Nephron progenitor cell (in vitro differentiated cells): ENCODE measurements around the gene CFAP46.

Experiments
- DNase-seq: peaks from one replicate; pipeline ENCODE4 v3.0.0; 2021
- H3K27ac Mint-ChIP-seq: 2 replicates; pipeline ENCODE4 v1.8.0; 2021; ENCODE audit warnings: mild to moderate bottlenecking, moderate library complexity, mixed read lengths
- H3K27me3 Mint-ChIP-seq: 2 replicates; pipeline ENCODE4 v1.8.0; 2021; ENCODE audit warnings: mild to moderate bottlenecking, low read depth, mixed read lengths; ENCODE audit not compliant: poor library complexity
- H3K36me3 Mint-ChIP-seq: 2 replicates; pipeline ENCODE4 v1.8.0; 2021; ENCODE audit warnings: low read depth, mixed read lengths
- H3K4me1 Mint-ChIP-seq: 2 replicates; pipeline ENCODE4 v1.8.0; 2021; ENCODE audit warnings: mixed read lengths
- H3K4me3 Mint-ChIP-seq: 2 replicates; pipeline ENCODE4 v1.8.0; 2021; ENCODE audit warnings: mild to moderate bottlenecking, moderate library complexity, mixed read lengths
- H3K9me3 Mint-ChIP-seq: 2 replicates; pipeline ENCODE4 v1.8.0; 2021; ENCODE audit warnings: mild to moderate bottlenecking, moderate library complexity, mixed read lengths
- TF ChIP-seq, protein P1 (sequence below): fragments of 200-600 bp; sonication (generic); IDR thresholded peaks from 2 replicates; pipeline ENCODE4 v1.5.0; 2021; ENCODE audit warnings: antibody characterized with exemption

CFAP46 gene

DNA sequence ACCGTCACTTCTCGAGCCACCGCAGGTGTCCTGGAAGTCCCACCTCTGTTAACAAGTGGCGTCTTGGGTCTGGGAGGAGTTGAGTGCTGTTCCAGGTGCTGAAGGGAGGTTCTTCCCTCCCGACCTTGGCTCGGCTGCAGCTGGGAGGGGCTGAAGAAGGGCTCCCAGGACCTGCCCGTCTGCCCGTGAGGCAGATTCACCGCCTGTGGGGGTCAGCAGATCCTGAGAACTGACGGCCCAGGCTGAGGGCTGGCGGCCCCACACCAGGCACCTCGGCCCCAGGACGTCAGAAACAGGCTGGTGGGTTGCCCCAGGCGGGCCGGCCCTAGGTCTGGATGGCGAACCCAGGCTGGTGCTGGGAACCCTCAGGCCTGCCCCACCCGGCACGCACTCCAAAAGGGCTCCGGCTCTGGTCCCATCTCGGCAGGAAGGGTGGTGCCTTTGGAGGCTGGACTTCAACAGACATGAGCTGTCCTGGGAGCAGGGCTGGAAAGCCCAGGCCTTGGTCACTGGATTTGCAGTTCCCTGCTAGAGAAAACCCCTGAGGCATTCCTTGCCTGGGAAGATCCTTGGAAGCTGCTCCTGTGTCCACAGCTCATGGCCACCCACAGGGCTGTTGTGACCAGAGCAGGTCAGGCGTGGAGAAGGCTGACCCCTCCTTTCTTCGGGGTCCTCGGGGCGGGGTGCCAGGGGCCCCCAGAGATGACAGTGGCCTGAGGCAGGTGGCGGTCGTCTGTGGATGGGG, 42.6 kb upstream of the CFAP46 start:
- Mint-ChIP-seq H3K27me3 (peaks cover 33% of the 10 kb centered on the region), H3K4me1 (peaks cover 23% of the 10 kb centered on the region), H3K4me3 (no peak overlapping the region), H3K27ac (peak overlapping the region; percentile 42), H3K36me3 (no peaks in the 10 kb centered on the region), H3K9me3 (no peaks in the 10 kb centered on the region)
- TF ChIP-seq, protein P1, sequence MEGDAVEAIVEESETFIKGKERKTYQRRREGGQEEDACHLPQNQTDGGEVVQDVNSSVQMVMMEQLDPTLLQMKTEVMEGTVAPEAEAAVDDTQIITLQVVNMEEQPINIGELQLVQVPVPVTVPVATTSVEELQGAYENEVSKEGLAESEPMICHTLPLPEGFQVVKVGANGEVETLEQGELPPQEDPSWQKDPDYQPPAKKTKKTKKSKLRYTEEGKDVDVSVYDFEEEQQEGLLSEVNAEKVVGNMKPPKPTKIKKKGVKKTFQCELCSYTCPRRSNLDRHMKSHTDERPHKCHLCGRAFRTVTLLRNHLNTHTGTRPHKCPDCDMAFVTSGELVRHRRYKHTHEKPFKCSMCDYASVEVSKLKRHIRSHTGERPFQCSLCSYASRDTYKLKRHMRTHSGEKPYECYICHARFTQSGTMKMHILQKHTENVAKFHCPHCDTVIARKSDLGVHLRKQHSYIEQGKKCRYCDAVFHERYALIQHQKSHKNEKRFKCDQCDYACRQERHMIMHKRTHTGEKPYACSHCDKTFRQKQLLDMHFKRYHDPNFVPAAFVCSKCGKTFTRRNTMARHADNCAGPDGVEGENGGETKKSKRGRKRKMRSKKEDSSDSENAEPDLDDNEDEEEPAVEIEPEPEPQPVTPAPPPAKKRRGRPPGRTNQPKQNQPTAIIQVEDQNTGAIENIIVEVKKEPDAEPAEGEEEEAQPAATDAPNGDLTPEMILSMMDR: no peak
- no peak for DNase-seq

DNA sequence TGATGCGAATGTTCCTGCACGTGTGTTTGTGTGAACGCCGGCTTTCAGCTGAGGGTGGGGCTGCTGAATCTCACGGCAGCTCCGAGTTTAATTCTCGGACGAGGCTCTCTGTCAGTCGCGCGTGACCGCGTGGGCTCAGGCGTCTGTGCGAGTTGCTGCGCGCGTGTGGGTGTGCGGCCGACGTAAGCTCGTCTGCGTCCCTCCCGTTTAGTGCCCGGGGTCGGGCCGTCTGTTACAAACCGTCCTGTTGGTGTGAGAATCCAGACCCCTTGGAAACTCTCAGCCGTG, 41.6 kb upstream of the CFAP46 start:
- H3K4me3 Mint-ChIP-seq: no peak overlapping the region
- peaks cover 22% of the 10 kb centered on the region for H3K4me1 Mint-ChIP-seq
- H3K9me3 Mint-ChIP-seq: no peaks in the 10 kb centered on the region
- no peak for DNase-seq
- TF ChIP-seq, protein P1: no peak
- no peaks in the 10 kb centered on the region for H3K36me3 Mint-ChIP-seq
- H3K27me3 Mint-ChIP-seq: peaks cover 37% of the 10 kb centered on the region
- no peak overlapping the region for H3K27ac Mint-ChIP-seq

DNA sequence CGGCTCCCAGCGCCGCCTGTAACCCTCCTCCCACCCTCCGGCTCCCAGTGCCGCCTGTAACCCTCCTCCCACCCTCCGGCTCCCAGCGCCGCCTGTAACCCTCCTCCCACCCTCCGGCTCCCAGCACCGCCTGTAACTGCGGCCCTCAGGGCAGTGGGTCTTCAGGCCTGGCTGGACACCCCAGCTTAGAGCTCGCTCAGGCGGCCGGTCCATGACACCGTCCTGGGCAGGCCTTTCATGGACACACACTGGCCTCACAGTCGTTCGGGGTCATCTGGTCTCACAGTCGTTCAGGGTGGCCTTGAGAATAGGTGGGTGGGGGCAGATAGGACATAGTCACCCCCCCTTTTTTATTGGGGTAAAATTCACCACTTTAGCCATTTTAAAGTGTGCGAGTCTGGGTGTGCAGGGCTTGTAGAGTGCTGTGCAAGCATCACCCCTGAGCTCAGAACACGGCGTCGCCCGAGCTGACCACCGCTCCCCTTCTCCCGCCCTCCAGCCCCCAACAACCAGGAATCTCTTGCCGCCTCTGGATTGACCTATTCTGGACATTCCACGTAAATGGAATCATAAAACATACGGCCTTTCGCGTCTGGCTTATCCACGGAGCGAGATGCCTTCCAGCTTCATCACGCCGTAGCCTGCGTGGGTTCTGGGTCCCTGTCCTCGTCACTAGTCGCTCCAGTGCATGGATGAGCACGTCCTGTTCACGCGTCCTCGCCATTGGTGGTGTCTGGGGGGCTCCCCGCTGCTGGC, 41.1 kb upstream of the CFAP46 start:
- Mint-ChIP-seq H3K36me3 (no peaks in the 10 kb centered on the region), H3K27ac (no peak overlapping the region), H3K9me3 (no peaks in the 10 kb centered on the region), H3K4me3 (no peak overlapping the region), H3K27me3 (peaks cover 42% of the 10 kb centered on the region), H3K4me1 (peaks cover 22% of the 10 kb centered on the region)
- TF ChIP-seq, protein P1: no peak
- no peak for DNase-seq

DNA sequence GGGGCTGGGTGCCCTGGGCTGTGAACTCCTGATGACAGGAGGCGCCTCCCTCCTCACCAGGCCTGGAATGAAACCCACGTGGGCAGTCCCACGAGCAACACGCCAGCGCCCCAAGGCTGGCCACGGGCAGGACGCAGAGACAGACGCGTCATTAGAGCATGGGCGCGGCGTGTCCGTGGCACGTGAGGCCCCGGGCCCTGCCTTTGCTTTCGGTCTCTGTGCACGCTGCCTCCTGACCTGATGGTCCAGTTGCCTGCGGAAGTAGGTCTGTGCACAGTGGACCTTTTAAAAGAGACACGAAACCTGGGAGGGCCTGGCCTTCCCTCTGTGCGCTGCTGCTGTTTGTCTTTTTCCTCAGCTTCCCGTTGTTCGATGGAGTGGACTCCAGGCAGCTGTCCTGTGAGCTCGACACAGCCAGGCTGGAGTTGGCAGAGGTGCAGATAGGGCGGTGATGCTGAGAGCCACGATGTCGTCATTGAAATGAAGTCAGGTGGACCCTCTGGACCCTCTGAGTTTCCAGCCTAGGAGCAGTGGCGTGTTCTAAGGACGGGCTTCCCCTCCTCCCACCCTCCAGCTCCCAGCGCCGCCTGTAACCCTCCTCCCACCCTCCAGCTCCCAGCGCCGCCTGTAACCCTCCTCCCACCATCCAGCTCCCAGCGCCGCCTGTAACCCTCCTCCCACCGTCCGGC, 40.1 kb upstream of the CFAP46 start:
- TF ChIP-seq, protein P1: no peak
- no peak for DNase-seq
- peaks cover 42% of the 10 kb centered on the region for H3K27me3 Mint-ChIP-seq
- no peaks in the 10 kb centered on the region for H3K9me3 Mint-ChIP-seq
- no peak overlapping the region for H3K27ac Mint-ChIP-seq
- H3K4me1 Mint-ChIP-seq: peaks cover 18% of the 10 kb centered on the region
- no peak overlapping the region for H3K4me3 Mint-ChIP-seq
- no peaks in the 10 kb centered on the region for H3K36me3 Mint-ChIP-seq

DNA sequence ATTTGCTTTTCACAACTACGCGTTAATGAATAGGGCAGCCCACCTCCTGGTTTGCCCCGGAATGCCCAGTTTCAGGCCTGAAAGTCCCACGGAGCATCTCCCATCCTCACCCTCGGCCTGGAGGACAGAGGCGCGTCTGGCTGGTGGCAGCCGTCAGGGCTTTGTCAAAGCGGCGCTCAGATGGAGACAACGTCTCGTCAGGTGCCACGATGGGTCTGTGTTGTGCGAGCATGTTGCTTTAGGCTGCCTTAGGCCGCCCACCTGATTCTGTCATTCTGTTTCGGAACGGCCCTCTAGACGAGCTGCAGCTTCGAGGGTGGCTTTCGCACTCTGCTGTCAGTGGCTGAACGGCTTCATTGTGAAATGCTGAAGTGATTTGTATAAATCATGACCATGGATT, 39.4 kb upstream of the CFAP46 start:
- no peak for DNase-seq
- Mint-ChIP-seq H3K9me3 (no peaks in the 10 kb centered on the region), H3K4me1 (peaks cover 20% of the 10 kb centered on the region), H3K4me3 (no peak overlapping the region), H3K27me3 (peaks cover 44% of the 10 kb centered on the region), H3K27ac (no peak overlapping the region), H3K36me3 (no peaks in the 10 kb centered on the region)
- TF ChIP-seq, protein P1: no peak
